ENCODE results near the gene SLIT3.

The SLIT3 gene

DNA sequence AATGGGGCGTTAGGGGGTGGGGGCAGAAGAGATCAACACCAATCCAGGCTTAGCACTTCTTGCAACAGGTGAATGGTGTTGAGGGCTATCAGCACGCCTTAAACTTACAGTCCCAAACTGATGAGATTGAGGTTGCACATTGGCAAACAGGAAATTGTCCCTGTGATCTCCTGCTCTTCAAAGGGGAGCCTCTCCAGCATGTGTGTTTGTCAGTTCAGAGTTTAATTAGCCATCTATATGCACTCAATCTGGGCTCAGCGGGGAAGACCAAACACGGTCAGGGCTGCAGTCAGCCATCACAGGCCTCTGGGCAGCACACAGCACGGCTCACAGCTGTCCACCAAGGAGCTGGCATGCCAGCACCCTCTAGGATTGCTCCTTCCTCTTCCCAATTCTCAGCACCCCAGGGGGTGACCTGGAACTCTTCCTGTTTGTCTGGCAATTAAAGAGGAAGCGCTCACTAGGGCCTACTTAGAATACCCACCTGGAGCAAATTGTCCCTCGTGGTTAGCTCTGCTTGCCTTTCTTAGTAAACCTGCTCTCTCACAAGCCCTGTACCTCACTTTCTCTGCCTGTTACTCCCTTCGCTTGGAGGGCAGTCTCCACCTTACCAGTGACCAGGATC lies 217.4 kb downstream of the SLIT3 start:
- no peak for DNase-seq (ENCODE audit: low spot score)

DNA sequence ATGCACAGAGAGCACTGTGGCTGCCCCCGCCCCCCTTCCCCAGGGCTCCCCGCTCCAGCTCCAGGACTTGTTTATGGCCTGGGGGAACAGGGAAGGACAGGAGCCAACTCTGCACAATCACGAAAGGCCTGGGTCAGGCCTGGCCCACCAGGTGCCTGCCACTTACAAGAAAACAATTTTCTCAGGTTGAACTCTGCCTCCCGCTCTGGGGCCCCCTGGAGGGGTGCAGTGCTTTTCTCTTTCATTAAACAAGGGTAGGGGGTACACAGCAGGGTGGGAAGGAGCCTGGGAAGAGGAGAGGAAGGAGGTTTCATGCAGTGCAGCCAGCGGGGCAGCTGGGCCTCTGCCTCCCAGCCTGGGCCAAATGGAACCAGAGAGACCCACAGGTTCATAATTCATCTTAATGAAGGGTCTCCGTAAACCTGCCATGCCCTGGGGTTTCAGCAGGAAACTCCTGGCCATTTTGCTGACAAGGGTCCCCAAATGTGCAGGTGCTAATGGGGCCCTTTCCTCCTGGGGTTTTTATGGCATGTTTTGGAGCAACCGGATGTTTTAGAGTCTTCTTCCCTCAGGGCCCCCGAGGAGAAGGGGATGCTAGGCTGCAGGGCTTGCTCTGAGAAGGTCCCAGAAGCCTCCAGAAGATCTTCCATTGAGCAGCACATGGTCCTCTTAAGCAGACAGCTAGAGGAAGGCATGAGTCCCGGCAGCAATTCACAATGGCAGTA lies 219.8 kb downstream of the SLIT3 start:
- no peak for DNase-seq (ENCODE audit: low spot score)

DNA sequence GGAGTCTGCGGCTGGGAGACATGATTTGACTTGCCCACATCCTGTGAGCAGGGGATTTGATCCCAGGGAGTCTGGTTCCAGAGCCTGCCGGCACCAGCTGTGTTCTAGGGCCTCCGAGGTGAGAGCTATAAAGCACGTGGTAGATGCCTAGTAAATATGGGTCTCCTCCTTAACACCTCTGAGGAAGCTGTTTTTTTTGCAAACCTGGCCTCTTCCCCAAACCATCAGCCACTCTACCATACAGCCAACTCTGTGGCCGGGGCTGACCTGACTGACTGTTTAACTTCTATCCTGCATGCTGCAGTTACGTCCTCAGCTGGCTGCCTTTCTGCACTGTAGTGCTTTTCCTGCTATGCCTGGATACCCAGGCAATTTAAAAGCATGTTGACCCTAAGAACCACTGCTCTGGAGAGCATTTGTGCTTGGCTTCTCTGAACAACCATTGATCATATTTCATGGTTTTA lies 220.5 kb downstream of the SLIT3 start:
- DNase-seq (ENCODE audit: low spot score) = no peak

DNA sequence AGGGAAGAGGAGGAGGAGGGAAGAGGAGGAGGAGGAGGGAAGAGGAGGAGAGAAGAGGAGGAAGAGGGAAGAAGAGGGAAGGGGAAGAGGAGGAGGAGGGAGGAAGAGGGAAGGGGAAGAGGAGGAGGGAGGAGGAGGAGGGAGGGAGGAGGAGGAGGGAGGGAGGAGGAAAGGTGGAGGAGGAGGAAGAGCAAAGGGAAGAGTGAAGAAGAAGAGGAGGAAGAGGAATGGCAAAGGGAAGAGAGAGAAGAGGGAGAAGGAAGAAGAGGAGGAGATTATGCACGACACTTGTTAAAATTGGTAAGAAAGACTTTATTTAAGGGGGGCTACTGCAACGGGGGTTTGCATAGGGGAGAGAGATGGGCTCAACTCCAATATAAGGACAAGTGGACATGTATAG lies 221.2 kb downstream of the SLIT3 start:
- no peak for DNase-seq (ENCODE audit: low spot score)

DNA sequence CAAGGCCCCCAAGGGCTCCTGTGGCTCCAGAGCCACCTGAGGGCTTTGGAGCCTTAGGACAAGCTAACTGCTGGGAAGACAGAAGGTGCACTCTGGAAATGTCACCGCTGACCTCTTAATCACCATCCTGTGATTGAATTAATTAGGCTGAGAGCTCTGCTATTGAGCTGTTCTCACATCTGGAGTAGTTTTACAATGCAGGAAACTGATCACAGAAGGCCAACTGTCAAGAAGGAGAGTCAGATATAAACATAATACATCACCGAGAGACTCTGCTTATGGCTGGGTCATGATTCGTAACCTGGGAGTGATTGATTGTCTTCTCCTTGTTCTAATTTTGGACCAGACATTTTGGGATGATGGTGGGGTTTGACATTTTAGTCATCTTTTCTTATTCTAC lies 226.1 kb downstream of the SLIT3 start:
- peak; percentile 33 for DNase-seq (ENCODE audit: low spot score)

DNA sequence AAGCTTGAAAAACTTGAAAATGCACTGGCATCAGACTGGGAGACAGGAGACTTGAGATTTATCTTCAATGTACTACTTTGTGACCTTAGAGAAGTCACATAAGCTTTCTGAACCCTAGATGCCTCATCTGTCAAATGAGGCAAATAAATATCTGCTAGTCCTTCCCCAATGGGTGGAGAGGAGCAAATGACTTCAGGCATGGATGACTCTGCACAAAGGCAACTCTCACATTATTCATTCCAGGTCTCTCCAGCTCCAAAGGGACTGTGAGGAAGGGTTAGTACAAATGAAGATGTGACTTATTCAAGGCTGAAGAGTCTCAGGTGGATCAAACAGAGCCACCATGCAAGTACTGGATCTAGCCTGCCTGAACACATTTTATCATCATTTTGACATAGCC lies 228.7 kb downstream of the SLIT3 start:
- DNase-seq (ENCODE audit: low spot score) = no peak

DNA sequence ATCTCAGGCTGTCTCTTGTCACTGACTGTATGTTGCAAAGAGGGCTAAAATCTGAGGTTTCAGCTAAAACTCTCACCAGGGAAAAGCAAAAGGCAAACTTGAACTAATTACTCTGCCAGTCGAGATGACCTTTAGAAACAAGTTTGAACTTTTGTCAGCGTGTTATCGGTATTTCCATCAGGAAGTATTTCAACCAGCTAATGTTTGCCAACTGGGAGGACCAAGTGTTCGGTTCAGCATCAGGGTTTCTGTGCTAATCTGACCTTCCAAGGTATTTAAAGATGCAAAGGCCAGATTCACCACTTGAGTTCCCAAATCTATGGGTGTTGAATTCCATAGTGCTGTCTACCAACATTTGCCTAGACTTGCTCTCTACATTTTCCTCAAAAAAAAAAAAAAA lies 230.5 kb downstream of the SLIT3 start:
- no peak for DNase-seq (ENCODE audit: low spot score)

DNA sequence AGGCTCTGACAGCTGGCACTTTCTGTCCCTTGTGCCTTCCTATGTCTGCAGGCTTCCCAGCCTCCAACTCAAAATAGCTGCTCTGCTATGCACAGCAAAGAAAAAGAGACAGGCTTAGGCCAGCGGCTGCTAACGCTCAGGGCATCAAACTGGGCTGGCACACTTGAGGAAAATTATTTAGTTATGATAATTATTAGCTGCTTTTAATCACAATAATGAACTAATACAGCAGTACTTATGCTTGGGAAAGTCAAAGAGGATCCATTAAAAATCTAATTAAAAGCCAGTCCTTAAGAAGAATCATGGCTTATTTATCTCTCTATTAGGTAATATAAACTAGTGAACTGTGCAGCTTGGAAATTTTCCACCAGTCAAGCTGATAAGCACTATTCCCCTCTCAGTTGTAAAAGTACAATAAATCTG lies 233.2 kb downstream of the SLIT3 start:
- DNase-seq (ENCODE audit: low spot score) = no peak

DNA sequence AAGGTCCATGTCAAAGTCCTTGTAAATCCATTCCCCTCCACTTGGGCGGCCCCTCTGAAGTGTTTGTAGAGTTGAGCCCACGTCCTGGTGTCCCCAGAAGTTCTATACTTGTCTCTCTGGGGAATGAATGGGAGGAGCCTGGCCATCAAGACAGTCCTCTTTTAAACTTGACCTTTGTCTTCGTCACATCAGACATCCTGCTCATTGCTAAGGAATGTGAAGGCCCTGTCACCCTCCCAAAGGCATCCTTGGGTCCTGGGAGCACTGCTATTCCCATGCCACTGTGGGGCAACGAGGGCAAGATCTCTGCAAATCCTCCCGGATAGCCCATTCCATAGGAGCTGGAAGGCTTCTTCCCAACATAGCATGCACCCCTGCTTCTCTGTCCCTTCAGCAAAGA lies 235.5 kb downstream of the SLIT3 start:
- DNase-seq (ENCODE audit: low spot score) = no peak

DNA sequence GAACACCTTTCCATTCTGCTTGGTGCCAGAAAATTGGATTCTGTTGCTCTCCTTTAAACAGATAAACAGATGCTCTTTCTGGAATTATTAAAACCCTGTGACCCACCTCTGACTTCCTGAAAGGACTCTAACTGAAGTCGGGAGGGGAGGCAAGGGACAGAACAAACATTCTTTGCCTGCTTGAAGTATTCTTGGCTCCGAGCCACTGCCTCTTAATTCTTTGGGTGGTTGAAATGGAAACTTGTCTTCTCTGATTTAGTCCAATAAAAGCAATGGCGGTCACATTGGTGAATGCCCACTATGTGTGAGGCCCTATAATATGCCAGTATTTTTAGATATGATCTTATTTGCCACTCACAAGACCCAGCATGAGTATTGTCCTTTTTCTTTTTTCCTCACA lies 236.8 kb downstream of the SLIT3 start:
- no peak for DNase-seq (ENCODE audit: low spot score)

DNA sequence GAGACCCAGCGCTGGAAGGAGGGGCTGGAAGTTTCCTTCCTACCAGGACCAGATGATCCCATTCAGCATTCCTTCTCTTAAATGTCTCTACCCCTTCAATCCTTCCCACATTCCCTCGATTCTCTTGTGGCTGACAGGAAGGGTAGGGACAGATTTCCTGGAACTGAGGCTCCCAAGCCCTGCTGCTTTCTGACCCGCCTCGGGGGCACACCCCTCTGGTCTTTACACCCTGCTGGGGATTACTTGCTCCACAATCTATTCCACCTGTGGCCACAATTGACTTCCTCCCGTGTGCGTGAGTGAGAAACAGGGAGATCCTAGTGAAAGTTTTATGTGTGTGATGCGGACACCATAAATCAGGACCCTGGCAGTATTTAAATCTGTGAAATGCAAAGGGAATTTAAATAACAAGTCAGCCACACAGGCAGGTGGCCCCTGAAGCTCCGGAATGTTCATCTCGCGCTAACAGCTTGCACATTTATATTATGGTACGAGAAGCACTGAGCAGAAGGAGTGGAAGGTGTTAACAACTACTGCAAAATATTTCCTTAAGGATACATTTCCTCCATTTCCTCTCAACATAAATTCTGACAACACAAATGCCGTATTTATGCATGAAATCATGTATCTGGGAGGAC lies 237.5 kb downstream of the SLIT3 start:
- no peak for DNase-seq (ENCODE audit: low spot score)

DNA sequence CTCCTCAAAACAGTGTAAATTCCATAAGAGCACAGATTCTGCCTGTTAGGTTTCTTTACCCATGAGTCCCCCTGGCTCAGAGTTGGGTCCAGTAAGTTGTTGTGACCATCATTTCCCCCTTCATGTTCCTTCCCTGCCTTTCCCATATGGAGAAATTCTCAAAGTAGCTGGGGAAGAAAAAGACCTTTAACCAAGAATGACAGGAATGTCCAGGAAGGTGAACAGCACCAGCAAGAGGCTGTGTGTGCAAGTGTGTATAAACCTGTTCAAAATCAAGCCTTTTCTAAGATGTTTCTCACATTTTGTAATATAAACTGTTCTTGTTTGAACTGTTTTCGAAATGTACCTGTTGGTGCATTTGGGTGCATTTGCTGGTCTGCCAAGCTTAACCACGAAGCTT lies 238.2 kb downstream of the SLIT3 start:
- no peak for DNase-seq (ENCODE audit: low spot score)

DNA sequence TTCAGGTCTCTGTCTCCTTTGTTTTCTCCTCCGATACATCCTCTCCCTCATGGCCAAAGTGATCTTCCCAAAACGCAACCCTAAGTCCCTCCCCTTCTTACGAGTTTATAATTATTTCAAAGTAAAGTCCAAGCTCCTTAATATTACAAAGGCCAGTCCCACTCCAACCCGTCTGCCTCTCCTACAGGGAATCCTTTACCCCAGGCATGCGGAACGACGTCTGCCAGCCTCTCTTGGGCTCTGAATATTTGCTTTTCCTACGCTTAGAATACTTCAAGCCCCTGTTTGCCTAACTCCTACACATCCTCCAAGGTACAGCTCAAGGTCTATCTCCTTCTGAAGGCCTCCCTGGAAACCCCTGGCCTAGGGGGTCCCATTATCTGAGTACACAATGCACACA lies 246.4 kb downstream of the SLIT3 start:
- DNase-seq (ENCODE audit: low spot score) = no peak

DNA sequence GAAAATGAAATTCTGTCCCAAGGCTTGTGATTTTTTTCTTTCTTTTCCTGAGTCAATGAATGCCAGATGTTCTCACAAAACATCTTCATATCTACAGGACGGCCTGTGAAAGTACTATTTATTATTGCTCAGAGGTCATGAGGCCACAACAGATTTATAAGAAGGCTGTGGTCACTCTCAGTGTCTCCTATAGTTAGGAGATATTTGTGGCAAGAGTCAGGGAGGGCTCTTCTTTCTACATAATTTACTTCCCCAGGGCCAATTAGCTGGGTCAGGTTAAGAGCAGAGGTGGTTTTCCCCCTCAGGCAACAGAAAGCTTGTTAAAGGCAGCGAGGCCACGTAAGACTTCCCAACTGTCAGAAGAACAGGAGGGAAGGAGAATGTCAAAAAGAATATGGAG lies 248.7 kb downstream of the SLIT3 start:
- DNase-seq (ENCODE audit: low spot score) = no peak

DNA sequence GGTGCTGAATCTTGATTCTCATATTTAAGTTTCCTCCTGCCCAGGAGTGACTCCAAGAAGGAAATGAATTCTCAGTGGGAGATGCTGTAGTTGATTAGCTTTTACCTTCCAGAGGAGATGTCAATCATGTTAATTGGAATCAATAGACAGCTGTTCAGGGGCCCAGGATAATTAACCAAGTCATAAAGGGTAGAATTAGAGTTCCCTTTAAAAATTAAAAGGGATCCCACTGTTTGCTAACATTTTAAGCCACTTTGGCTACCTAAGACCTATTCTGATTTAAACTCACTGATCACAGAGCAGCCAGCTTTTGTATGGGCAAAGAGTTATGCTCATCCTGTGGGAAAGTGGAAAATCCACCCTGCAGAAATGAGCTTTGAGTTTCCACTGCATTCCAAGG lies 249.6 kb downstream of the SLIT3 start:
- DNase-seq (ENCODE audit: low spot score) = no peak

DNA sequence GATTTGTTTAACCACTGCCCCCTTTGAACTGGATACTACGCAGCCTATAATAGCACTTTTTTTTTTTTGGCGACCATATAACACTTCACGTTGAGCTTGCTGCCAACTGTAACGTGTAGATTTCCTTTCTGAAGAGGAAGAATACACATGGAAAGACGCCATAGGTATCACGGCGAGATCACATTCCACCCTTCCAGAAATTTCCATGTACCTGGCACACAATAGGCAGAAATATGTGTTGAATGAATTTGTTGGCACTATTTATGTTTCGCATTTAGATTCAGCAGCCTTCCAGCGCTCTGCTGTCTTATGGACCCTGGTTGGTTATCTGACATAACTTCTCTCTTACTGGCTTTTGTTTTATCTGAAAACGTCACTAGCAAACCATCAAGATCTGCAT lies 250.3 kb downstream of the SLIT3 start:
- DNase-seq (ENCODE audit: low spot score) = no peak

DNA sequence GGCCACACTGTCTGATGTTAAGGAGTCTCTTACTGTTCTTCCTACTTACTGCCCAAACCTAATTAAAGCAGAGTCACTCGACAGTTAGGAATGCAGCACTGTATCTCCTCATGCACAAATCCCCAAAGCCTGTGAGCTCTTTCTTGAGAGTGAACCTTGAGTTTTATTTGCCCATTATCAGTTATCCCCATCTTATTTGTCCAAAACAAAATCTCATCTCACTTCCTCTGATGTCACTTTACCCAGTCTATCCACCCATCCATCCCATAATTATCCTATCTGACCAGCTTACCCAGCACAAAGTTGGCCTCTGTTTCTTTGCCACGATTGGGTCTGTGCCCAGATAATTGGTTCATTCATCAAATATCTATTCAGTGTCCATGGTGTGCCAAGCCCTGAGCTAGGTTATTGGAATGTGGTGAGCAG lies 250.8 kb downstream of the SLIT3 start:
- peak; percentile 24 for DNase-seq (ENCODE audit: low spot score)

DNA sequence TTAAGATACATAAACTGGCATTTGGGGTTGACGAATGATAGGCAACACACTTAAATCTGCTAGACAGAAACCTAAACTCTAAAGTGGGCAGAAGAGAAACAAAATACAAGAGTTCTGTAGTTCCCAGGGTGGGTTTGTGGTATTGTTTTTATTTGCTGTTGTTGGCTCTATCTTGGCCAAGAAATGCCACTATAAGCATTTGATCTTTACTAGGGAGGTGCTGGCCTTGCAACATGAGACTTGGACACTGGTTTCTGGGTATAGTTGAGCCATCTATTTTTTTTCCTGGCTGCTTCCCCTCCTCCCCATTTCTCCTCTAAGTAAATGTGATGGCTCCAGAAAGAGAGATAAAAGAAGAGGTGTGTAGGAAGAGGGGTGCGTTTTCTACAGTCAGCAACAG lies 251.2 kb downstream of the SLIT3 start:
- no peak for DNase-seq (ENCODE audit: low spot score)

DNA sequence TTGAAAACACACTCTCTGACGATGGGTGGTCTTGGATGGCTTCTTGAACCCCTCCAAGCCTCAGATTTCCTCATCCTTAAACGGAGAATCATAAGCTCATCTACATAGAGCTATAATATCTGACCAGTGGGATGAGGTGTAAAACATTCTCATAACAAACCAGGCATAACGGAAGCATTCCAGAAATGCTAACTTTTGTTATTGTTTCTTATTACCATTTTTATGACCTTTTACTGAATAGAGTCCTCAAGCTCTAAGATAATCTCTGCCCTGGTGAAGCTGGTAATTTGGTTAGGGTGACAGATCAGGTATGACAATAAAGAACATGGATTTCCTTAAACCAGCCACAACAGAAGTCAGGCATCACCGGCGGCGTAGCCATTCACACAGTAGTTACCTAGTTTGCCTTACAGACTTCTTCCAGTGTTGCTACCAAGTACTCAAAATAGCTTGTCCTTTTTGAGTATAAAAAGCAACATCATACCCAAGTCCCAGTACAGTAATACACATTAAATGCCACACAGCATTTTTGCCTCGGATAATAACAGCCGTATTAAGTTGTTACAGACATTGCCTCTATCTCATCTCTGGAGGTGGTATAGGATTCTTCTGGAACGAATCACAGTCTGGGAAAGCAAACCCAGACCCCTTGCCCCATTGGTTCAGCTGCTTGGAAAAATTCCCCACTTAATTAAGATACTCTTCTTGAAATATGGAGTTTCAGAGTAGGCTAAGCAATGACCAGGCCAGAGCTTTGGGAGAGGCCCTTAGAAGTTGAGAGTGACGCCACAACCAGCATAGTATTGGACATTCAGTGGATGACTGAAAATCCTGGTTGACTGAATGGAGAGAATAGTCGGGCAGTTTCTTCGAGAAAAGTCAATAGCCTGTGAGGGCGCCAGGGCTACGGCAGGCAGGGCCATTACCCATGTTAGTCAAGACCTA lies 252.5 kb downstream of the SLIT3 start:
- DNase-seq (ENCODE audit: low spot score) = no peak

DNA sequence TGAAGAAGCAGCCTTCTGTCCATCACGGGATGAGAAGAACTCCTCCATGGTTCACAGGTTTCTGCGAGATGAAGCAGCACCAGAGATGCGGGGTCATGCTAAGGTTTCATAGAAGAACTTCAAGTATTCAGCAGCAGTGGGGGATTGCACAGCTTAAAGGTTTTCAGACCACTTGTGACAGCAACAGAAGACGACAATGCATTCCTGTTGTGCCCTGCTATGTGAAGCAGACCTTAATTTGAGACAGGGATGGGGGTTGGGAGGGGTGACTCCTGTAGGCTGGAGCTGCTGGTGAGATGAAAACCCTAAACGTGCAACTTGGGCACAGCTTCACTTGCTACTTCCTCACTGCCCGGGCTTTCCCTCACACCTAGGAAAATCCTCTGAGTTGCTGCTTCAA lies 256.0 kb downstream of the SLIT3 start:
- no peak for DNase-seq (ENCODE audit: low spot score)

DNA sequence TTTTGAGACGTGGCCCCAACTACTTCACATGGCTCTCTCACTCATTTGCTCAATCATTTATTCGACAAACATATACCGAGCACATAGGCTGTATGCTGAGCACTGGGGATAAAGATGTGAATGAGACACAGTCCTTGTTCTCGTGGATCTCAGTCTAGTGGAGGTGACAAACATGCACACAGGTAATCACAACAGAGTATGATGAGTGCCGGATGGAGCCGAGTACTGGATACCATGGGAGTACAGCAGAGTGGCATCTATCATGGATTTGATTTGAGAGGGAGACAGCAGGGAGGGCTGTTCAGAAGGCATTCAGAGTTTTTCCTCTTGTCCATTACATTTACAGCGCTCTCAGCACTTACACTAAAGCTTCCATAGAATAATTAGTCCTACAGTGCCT lies 259.8 kb downstream of the SLIT3 start:
- DNase-seq (ENCODE audit: low spot score) = no peak

DNA sequence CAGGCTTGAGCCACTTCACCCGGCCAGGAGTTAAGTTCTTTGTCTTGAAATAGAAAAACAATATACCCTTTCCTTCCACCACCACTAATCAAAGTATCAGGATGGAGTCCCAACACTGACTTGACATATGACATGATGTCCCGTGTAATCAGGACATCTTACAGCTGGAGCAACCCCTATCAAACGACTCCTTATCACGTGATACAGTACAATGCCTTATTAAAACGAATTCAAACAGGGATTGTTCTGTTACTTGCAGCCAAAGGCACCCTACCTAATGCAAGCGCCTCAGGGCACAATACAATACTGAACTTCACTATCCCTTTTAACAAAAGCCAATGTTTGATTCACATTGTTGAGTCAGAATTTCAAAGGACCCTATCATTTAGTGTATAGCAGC lies 261.3 kb downstream of the SLIT3 start:
- DNase-seq (ENCODE audit: low spot score) = no peak

Measured in SK-N-DZ (cell line).